HL-60 (cell line): ENCODE results near the gene VAMP2.

Source experiments
- DNase-seq, 2 experiments: peaks; one replicate each; pipeline ENCODE4 v3.0.0-alpha.2; 2010 to 2020; ENCODE audit warnings: low read depth in 1 of 2, low spot score in 1 of 2
- H3K27ac ChIP-seq: fragments of 250-450 bp; sonication (Bioruptor Pico); replicated peaks from 2 replicates; pipeline ENCODE4 v1.5.1; 2020; ENCODE audit warnings: mild to moderate bottlenecking, moderate library complexity
- H3K27me3 ChIP-seq: fragments of 250-450 bp; sonication (Bioruptor Pico); 2 replicates; pipeline ENCODE4 v1.5.1; 2021; ENCODE audit warnings: mild to moderate bottlenecking, moderate library complexity; ENCODE audit not compliant: insufficient read depth, poor library complexity, severe bottlenecking
- H3K4me3 ChIP-seq: replicated peaks from 2 replicates; pipeline ENCODE4 v1.5.1; 2011; ENCODE audit warnings: mild to moderate bottlenecking, control low read depth, low read length; ENCODE audit not compliant: insufficient read depth
- CTCF ChIP-seq: IDR thresholded peaks from one replicate; pipeline ENCODE4 v1.5.1; 2011; ENCODE audit warnings: low read length, control low read depth, inconsistent platforms; ENCODE audit not compliant: insufficient read depth
- GABPA ChIP-seq: IDR thresholded peaks from 2 replicates; pipeline ENCODE4 v1.6.1; 2012; ENCODE audit warnings: low read depth
- POLR2AphosphoS5 ChIP-seq: IDR thresholded peaks from 2 replicates; pipeline ENCODE4 v1.6.1; 2012; ENCODE audit warnings: low read depth
- REST ChIP-seq: IDR thresholded peaks from 2 replicates; pipeline ENCODE4 v1.6.1; 2012; ENCODE audit warnings: low read depth; ENCODE audit not compliant: insufficient replicate concordance
- SPI1 ChIP-seq: IDR thresholded peaks from 2 replicates; pipeline ENCODE4 v1.6.1; 2012; ENCODE audit warnings: low read depth, mild to moderate bottlenecking, borderline replicate concordance

Gene VAMP2

DNA sequence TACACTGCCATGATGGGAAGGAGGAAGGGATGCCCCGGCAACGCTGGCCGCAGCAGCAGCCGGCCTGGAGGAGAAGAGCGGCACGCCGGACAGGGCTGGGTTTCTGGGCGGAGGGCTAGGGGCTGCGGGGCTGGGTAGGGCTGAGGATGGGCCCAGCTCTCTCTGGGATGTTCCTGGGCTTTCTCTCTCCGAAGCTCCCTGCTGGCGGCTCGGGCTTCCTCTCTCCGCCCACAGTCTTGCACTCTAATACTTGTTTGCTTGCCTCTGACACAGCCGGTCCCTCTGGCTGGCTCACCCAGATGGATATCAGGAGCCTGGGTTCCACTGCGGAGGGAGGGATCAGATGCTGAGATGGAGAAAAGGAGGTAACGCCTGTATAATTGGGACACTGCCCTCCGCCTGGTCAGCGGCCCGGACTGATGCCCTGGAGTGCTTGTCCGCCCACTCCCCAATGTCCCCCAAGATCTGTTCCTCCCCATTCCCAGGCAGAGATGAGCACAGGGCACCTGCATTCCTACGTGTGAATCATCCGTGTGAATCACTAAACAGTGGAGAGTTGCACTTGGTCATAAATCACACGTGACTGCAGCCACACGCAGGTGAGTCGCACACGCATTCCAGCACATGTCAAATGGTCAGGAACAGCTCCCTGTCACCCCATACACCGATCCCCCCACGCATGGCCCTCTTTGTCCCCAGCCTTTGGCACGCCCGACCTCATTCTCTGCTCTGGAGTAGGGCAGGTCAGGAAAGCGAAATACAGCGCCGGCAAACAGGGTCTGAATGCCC, 44.6 kb downstream of the VAMP2 start, which contains the start of gene ALOXE3:
TSS of gene ALOXE3 (minus strand) at position 535 of the 789 bp plus-strand sequence. CDS start at position 11, 524 bp downstream.
- H3K27ac ChIP-seq, result peak within 1 kb of the TSS; percentile 19; the same call in 1 of the 2 replicates
- H3K4me3 ChIP-seq, result peak within 1 kb of the TSS; percentile 65
- TF ChIP-seq GABPA, result no peak
- no peak for TF ChIP-seq SPI1
- TF ChIP-seq REST, result no peak
- TF ChIP-seq POLR2AphosphoS5, result no peak
- no peak for TF ChIP-seq CTCF
- no peak for DNase-seq
- peaks cover 7% of the 10 kb centered on the region for H3K27me3 ChIP-seq

DNA sequence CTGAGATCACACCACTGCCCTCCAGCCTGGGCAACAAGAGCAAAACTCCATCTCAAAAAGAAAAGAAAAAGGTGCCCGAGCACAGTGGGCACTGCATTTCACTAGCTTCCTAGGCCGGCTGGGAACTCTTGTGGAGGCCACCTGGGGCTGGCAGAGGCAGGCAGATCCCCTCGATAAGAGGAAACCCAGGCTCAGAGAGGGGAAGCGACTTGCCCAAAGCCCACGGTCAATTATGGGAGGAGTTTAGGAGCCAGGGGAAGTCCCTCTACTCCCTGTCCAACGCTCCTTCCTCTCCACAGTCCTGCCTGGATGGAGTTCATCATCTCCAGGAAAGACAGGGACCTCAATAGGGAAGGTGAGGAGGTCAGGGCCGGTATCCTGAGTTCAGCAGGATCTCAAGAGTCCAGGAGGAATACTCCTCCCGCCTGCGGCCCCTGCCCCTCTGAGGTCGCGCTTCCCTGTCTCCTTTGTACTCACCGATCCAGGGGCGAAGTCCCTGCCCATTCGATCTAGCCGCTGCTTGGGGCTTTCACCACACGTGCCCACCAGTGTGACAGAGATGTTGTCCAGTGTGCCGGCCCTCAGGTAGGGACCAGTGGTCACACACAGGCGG, 45.3 kb downstream of the VAMP2 start:
- TF ChIP-seq CTCF (no peak), GABPA (no peak), SPI1 (no peak), POLR2AphosphoS5 (no peak), REST (no peak)
- H3K4me3 ChIP-seq, result peak overlapping the region; percentile 65
- no peak overlapping the region for H3K27ac ChIP-seq
- H3K27me3 ChIP-seq, result peaks cover under 1% of the 10 kb centered on the region
- DNase-seq, result no peak

DNA sequence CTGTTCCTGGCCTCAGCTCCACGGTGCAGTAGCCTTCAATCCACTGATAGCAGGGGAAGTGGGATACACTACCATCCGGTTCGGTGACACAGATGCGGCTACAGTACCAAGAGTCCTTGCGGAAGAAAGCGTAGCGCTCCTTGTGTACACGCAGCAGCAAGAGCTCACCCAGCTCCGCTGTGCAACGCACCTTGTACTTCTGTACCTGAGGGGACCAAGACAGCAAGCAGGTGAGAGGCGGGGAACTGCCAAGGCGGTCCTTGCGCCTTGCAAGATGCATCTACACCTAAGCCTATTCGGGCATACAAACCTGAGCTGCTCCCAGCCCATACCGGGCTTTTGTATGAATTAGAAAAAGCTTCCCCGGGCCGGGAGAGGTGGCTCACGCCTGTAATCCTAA, 46.0 kb downstream of the VAMP2 start:
- TF ChIP-seq POLR2AphosphoS5, result no peak
- no peak for TF ChIP-seq CTCF
- TF ChIP-seq REST, result no peak
- TF ChIP-seq GABPA, result no peak
- no peak for TF ChIP-seq SPI1
- Histone ChIP-seq H3K27me3 (no peaks in the 10 kb centered on the region), H3K27ac (no peak overlapping the region), H3K4me3 (no peak overlapping the region)
- no peak for DNase-seq
